Esophagus mucosa (tissue), 1 donor: ENCODE data around the gene GNG3. TPM values are rescaled to one million over a fixed set of nuclear protein-coding genes. Genes with fewer than 3 reads are reported as not detected.

ENCODE experiments used
- total RNA-seq: library from RNA; stranded (reverse); gene quantifications from one replicate; pipeline ENCODE4 v1.2.4, GENCODE V29; 2023
- donor health status: DM: yes; HTN: yes; CAD: no.

Gene GNG3
- total RNA-seq, 1 donor from 2014 or later: not detected

Other genes starting within 250 kb of the GNG3 start
- 931 TPM for gene AHNAK, start 160.9 kb upstream of the GNG3 start, total RNA-seq
- 1,515 TPM for gene EEF1G, start 133.8 kb upstream of the GNG3 start, total RNA-seq
- gene TUT1, start 116.2 kb upstream of the GNG3 start, total RNA-seq: 9.3 TPM
- 88.4 TPM for gene MTA2, start 105.8 kb upstream of the GNG3 start, total RNA-seq
- gene EML3, start 94.9 kb upstream of the GNG3 start, total RNA-seq: 64.9 TPM
- 4.9 TPM for gene ROM1, start 94.4 kb upstream of the GNG3 start, total RNA-seq
- 11.3 TPM for gene B3GAT3, start 85.7 kb upstream of the GNG3 start, total RNA-seq
- 175 TPM for gene GANAB, start 61.1 kb upstream of the GNG3 start, total RNA-seq
- gene INTS5, start 54.4 kb upstream of the GNG3 start, total RNA-seq: 14.1 TPM
- gene C11orf98, start 42.5 kb upstream of the GNG3 start, total RNA-seq: 48.7 TPM
- 20.2 TPM for gene CSKMT, start 42.4 kb upstream of the GNG3 start, total RNA-seq
- 8.8 TPM for gene UQCC3, start 36.0 kb upstream of the GNG3 start, total RNA-seq
- gene LBHD1, start 35.4 kb upstream of the GNG3 start, total RNA-seq: 4.7 TPM
- gene UBXN1, start 28.6 kb upstream of the GNG3 start, total RNA-seq: 65.6 TPM
- gene LRRN4CL, start 18.1 kb upstream of the GNG3 start, total RNA-seq: 1.1 TPM
- 42.4 TPM for gene BSCL2, start 252 bp upstream of the GNG3 start, total RNA-seq
- gene HNRNPUL2, start 19.8 kb downstream of the GNG3 start, total RNA-seq: 29.5 TPM
- gene TTC9C, start 20.8 kb downstream of the GNG3 start, total RNA-seq: 13.5 TPM
- 8.0 TPM for gene ZBTB3, start 46.5 kb downstream of the GNG3 start, total RNA-seq
- gene POLR2G, start 53.9 kb downstream of the GNG3 start, total RNA-seq: 75.5 TPM
- 10.3 TPM for gene TAF6L, start 63.7 kb downstream of the GNG3 start, total RNA-seq
- 30.2 TPM for gene TMEM179B, start 79.7 kb downstream of the GNG3 start, total RNA-seq
- gene TMEM223, start 84.3 kb downstream of the GNG3 start, total RNA-seq: 10.0 TPM
- gene NXF1, start 97.8 kb downstream of the GNG3 start, total RNA-seq: 39.1 TPM
- gene STX5, start 124.4 kb downstream of the GNG3 start, total RNA-seq: 25.1 TPM
- gene TEX54, start 125.2 kb downstream of the GNG3 start, total RNA-seq: not detected
- 41.0 TPM for gene WDR74, start 131.9 kb downstream of the GNG3 start, total RNA-seq
- 233 TPM for gene SLC3A2, start 173.2 kb downstream of the GNG3 start, total RNA-seq
- not detected for gene CHRM1, start 213.7 kb downstream of the GNG3 start, total RNA-seq